Stomach (tissue), 9 donors: ENCODE results near the gene THADA. TPM values are rescaled to one million over a fixed set of nuclear protein-coding genes. Genes with fewer than 3 reads are reported as not detected.

Experiments
- DNase-seq, 2 donors: peaks; one replicate each; pipeline versions ENCODE4 v3.0.0 to v3.0.0-alpha.2; 2013 to 2019
- H3K27ac ChIP-seq, 5 donors: fragments of 200-600 bp in 4 of 5; sonication (generic) in 4 of 5; one replicate each; pipeline ENCODE4 v1.5.1; 2013 to 2019; ENCODE audit warnings: mild to moderate bottlenecking in 1 of 5, moderate library complexity in 1 of 5
- H3K27me3 ChIP-seq, 3 donors: fragments of 200-600 bp; sonication (generic); one replicate each; pipeline ENCODE4 v1.5.1; 2017 to 2019; ENCODE audit warnings: mixed run types in 1 of 3
- H3K36me3 ChIP-seq, 4 donors: fragments of 200-600 bp; sonication (generic); 1 replicate in 3 of 4; 2 replicates in 1 of 4; pipeline ENCODE4 v1.5.1; 2016 to 2019
- H3K4me1 ChIP-seq, 4 donors: fragments of 200-600 bp; sonication (generic); one replicate each; pipeline ENCODE4 v1.5.1; 2016 to 2019
- H3K4me3 ChIP-seq, 4 donors: fragments of 200-600 bp; sonication (generic) in 3 of 4; one replicate each; pipeline ENCODE4 v1.5.1; 2016 to 2019; ENCODE audit warnings: mild to moderate bottlenecking in 1 of 4
- H3K9me3 ChIP-seq, 4 donors: fragments of 200-600 bp; sonication (generic); one replicate each; pipeline ENCODE4 v1.5.1; 2016 to 2019
- EP300 ChIP-seq: sonication (generic); formaldehyde crosslinking; IDR thresholded peaks from one replicate; pipeline ENCODE4 v1.6.1; 2017; ENCODE audit warnings: antibody characterized with exemption
- POLR2A ChIP-seq, 4 donors: fragments of 450-650 bp; IDR thresholded peaks; one replicate each; pipeline ENCODE4 v1.6.1; 2016; ENCODE audit warnings: antibody characterized with exemption in 4 of 4, control low read depth in 2 of 4, mild to moderate bottlenecking in 1 of 4, moderate library complexity in 1 of 4
- POLR2AphosphoS5 ChIP-seq, 3 donors: sonication (generic); formaldehyde crosslinking; IDR thresholded peaks; one replicate each; pipeline ENCODE4 v1.6.1; 2016; ENCODE audit warnings: antibody characterized with exemption in 3 of 3
- WGBS, 5 donors: extraction: QIAGEN DNeasy Blood & Tissue Kit in 3 of 5; methylation state at CpG; one replicate each; pipeline versions ENCODE4 v1.1.5 to v1.1.7; 2013 to 2018; 5-methylcytosine and 5-hydroxymethylcytosine counted together
- intact Hi-C: fragments of 100-400 bp; cut with DNase I; formaldehyde crosslinking; loops from one replicate; pipeline ENCODE4 v1.15.1; 2023; ENCODE audit warnings: low total_unique reads
- polyA plus RNA-seq, 3 donors: library from polyadenylated mRNA; stranded (reverse); fragments of 200-250 nt; gene quantifications; one replicate each; pipeline ENCODE4 v1.2.3, GENCODE V29; 2013
- total RNA-seq, 5 donors: library from RNA; depleted of rRNA; stranded (reverse); fragments of >200 nt; gene quantifications; one replicate each; pipeline versions ENCODE4 v1.1.0 to v1.2.3, GENCODE V29; 2014 to 2016
- TF ChIP-seq, protein P1 (sequence below), 7 experiments: fragments of 450-650 bp in 4 of 7; fragments of 200-600 bp in 3 of 7; sonication (generic) in 3 of 7; IDR thresholded peaks; one replicate each; pipeline ENCODE4 v1.5.1; 2016 to 2019; ENCODE audit warnings: antibody characterized with exemption in 7 of 7, control low read depth in 2 of 7, mild to moderate bottlenecking in 1 of 7
- donor health status: healthy with polysubstance abuse.
- donor health status: Bipolar disorder and iron deficiency.
- donor health status: healthy.

Gene THADA
- total and polyA plus RNA-seq, 8 donors: 8.0 to 109 (median 31.9) TPM

DNA sequence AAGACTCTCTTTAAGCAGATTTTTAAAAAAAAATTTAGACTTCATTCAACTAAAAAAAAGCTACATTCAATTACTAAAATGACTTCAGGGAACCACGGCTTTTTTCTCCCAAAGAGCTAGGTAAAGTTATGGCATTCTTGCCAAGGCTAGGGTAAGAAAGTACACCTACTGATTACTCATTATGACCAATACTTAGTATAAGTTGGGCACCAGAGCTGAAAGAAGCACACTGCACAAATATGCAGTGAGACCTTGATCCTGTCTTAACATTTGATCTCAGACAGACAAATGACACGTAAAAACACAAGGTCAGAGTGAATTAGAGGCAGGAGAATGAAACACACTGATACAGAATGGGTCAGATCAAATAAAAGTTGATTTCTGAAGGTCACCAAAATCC is 88.7 kb downstream of the THADA start:
- Histone ChIP-seq H3K27me3 (no peaks in the 10 kb centered on the region), H3K9me3 (no peaks in the 10 kb centered on the region), H3K4me1 (peaks cover 0 to 5% (median 0%) of the 10 kb centered on the region in 4 donors), H3K4me3 (no peak overlapping the region), H3K36me3 (peaks cover 0 to 35% (median 30%) of the 10 kb centered on the region in 4 donors), H3K27ac (no peak overlapping the region)
- intact Hi-C loops: no loop called here
- DNase-seq: no peak
- TF ChIP-seq POLR2AphosphoS5 (IDR thresholded peaks at IDR 0.05) (no peak), EP300 (no peak), POLR2A (IDR thresholded peaks at IDR 0.05) (no peak)
- TF ChIP-seq, protein P1, sequence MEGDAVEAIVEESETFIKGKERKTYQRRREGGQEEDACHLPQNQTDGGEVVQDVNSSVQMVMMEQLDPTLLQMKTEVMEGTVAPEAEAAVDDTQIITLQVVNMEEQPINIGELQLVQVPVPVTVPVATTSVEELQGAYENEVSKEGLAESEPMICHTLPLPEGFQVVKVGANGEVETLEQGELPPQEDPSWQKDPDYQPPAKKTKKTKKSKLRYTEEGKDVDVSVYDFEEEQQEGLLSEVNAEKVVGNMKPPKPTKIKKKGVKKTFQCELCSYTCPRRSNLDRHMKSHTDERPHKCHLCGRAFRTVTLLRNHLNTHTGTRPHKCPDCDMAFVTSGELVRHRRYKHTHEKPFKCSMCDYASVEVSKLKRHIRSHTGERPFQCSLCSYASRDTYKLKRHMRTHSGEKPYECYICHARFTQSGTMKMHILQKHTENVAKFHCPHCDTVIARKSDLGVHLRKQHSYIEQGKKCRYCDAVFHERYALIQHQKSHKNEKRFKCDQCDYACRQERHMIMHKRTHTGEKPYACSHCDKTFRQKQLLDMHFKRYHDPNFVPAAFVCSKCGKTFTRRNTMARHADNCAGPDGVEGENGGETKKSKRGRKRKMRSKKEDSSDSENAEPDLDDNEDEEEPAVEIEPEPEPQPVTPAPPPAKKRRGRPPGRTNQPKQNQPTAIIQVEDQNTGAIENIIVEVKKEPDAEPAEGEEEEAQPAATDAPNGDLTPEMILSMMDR (IDR thresholded peaks at IDR 0.05): no peak
- WGBS, 5 donors: 80 to 93% (median 92%) methylated on average over 2 of the region's 2 CpGs

DNA sequence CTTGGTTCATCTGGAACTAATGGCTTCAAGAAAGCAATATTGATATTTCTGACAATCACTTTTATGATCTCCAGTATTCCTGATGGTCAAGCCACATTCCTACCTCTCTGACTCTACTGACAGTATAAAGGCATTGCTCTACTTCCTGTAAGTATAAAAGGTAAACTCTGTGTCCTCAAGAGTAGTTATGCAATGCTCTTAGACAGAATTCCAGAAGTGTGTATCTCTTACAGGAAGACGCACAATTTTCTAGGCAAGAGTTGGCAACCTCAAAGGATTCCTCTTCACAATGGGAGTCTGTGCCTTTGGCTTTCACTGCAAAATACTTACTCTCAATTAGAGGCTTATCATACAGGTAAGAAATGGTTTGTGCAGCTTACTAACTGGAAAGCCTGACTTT is 100.1 kb downstream of the THADA start:
- H3K4me1 ChIP-seq: peaks cover 0 to 16% (median 2%) of the 10 kb centered on the region in 4 donors
- DNase-seq: no peak
- WGBS, 5 donors: 57 to 86% (median 79%) methylated on average over 1 of the region's 1 CpG
- no peak overlapping the region for H3K4me3 ChIP-seq
- H3K9me3 ChIP-seq: no peaks in the 10 kb centered on the region
- TF ChIP-seq POLR2AphosphoS5 (IDR thresholded peaks at IDR 0.05) (no peak), EP300 (no peak), POLR2A (IDR thresholded peaks at IDR 0.05) (no peak)
- TF ChIP-seq, protein P1 (IDR thresholded peaks at IDR 0.05): no peak
- peaks cover 6 to 29% (median 17%) of the 10 kb centered on the region in 4 donors for H3K36me3 ChIP-seq
- intact Hi-C loops: no loop called here
- H3K27ac ChIP-seq: no peak overlapping the region
- no peaks in the 10 kb centered on the region for H3K27me3 ChIP-seq

DNA sequence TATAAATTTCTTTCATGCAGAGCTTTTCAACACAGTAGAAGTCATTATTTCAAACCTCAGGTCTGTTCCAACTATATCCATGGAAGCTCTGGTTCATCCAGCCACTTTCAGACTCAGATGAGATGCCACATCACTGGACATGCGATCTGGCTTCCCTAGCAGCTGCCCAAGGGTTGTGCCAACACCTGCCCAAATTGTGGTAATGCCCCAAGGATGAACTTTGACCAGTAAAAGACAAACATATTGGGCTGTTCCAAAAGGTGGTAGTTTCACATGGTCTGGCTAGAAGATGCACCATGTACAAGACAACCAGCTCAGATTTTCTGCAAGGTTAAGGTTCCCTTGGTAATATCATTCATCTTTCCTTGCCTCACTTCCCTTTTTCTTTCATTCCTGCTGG is 101.9 kb downstream of the THADA start:
- TF ChIP-seq, protein P1 (IDR thresholded peaks at IDR 0.05): no peak
- TF ChIP-seq POLR2A (IDR thresholded peaks at IDR 0.05): no peak
- no peak for TF ChIP-seq POLR2AphosphoS5 (IDR thresholded peaks at IDR 0.05)
- Histone ChIP-seq H3K9me3 (no peaks in the 10 kb centered on the region), H3K27ac (no peak overlapping the region), H3K27me3 (no peaks in the 10 kb centered on the region), H3K4me3 (no peak overlapping the region), H3K4me1 (peaks cover 0 to 16% (median 2%) of the 10 kb centered on the region in 4 donors), H3K36me3 (peaks cover 6 to 29% (median 17%) of the 10 kb centered on the region in 4 donors)
- DNase-seq: no peak
- intact Hi-C loops: no loop called here
- WGBS, 5 donors: 95 to 97% (median 97%) methylated on average over 1 of the region's 1 CpG

DNA sequence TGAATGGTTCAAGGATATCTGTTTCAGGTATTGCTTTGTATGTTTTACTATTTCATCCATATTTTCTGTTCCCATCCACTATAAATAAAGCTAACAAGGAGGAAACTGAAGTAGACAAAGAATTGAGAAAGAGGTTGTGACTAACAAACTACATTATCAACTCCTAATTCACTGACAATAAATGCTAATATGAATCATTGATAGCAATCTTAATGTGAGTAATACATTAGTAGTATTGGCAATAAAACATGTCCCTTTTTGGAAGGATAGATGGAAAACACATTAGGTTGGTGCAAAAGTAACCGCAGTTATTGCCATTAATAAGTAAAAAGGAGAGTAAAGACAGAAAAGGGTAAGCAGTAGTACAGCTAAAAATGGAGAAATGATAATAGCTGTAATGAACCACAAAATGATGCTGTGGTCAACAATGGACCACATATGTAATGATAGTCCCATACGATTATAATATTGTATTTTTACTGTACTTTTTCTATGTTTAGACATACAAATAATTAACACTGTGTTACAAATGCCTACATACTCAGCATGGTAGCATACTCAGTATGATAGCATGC is 104.7 kb downstream of the THADA start:
- Histone ChIP-seq H3K36me3 (peaks cover 0 to 6% (median 1%) of the 10 kb centered on the region in 4 donors), H3K4me3 (no peak overlapping the region), H3K27me3 (no peaks in the 10 kb centered on the region), H3K27ac (no peak overlapping the region), H3K9me3 (no peaks in the 10 kb centered on the region), H3K4me1 (peaks cover 3 to 25% (median 7%) of the 10 kb centered on the region in 4 donors)
- intact Hi-C loops: no loop called here
- 94 to 97% (median 95%) methylated on average over 2 of the region's 2 CpGs for WGBS, 5 donors
- TF ChIP-seq EP300: no peak
- TF ChIP-seq POLR2AphosphoS5 (IDR thresholded peaks at IDR 0.05): no peak
- TF ChIP-seq, protein P1 (IDR thresholded peaks at IDR 0.05): no peak
- no peak for DNase-seq
